Suprapubic skin (tissue), 3 donors: ENCODE results near the gene NPHP4.

Experiments
- EP300 ChIP-seq: sonication (generic); formaldehyde crosslinking; IDR thresholded peaks from one replicate; pipeline ENCODE4 v1.6.1; 2017; ENCODE audit warnings: antibody characterized with exemption
- TF ChIP-seq, protein P1 (sequence below), 2 donors: fragments of 200-600 bp in 1 of 2; fragments of 450-650 bp in 1 of 2; sonication (generic) in 1 of 2; IDR thresholded peaks; one replicate each; pipeline ENCODE4 v1.5.1; 2016 to 2019; ENCODE audit warnings: antibody characterized with exemption in 2 of 2, mild to moderate bottlenecking in 1 of 2, moderate library complexity in 1 of 2

DNA sequence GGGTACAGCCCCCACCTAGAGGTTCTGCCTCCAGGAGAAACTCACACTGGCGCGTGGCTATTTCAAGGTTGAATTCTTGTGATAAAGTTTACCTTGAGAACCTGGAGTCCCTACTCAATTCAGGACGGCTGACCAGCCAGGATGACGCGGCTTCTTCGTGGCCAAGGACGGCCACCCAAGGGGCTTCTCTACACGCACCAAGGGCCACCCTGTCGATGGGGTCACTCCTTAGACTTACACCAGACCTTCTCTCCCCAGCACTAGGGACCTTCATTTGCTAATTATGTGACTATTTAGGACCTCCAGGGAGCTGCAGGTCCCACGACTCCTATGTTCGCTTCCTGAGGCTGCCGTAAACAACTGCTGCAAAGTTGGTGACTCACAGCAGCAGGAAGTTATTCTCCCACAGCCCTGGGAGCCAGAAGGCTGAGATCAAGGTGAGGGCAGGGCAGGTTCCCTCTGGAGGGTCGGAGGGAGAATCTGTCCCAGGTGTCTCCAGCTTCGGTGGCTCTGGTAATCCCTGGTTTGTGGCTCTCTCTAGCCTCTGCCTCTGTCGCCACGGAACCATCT, 135.9 kb downstream of the NPHP4 start:
- TF ChIP-seq EP300: no peak
- TF ChIP-seq, protein P1, sequence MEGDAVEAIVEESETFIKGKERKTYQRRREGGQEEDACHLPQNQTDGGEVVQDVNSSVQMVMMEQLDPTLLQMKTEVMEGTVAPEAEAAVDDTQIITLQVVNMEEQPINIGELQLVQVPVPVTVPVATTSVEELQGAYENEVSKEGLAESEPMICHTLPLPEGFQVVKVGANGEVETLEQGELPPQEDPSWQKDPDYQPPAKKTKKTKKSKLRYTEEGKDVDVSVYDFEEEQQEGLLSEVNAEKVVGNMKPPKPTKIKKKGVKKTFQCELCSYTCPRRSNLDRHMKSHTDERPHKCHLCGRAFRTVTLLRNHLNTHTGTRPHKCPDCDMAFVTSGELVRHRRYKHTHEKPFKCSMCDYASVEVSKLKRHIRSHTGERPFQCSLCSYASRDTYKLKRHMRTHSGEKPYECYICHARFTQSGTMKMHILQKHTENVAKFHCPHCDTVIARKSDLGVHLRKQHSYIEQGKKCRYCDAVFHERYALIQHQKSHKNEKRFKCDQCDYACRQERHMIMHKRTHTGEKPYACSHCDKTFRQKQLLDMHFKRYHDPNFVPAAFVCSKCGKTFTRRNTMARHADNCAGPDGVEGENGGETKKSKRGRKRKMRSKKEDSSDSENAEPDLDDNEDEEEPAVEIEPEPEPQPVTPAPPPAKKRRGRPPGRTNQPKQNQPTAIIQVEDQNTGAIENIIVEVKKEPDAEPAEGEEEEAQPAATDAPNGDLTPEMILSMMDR (IDR thresholded peaks at IDR 0.05): no peak
